T-helper 2 cell (primary cell): ENCODE measurements around the gene DGAT2.
A peak's percentile ranks its signal among the peaks of the same experiment; 100 is the strongest.
"Not testable (repeated sequence)": the region's sequence is repeated elsewhere in the genome, so short reads cannot be mapped to it uniquely, and the experiment has no call there.

Experiments used
- DNase-seq, 5 experiments: peaks; one replicate each; pipeline versions ENCODE4 v3.0.0 to v3.0.0-alpha.2; 2012 to 2022
- total RNA-seq, 2 donors: gene quantifications; one replicate each; lab custom pipeline; 2026; lab: John Stamatoyannopoulos, UW

Gene DGAT2, protein sequence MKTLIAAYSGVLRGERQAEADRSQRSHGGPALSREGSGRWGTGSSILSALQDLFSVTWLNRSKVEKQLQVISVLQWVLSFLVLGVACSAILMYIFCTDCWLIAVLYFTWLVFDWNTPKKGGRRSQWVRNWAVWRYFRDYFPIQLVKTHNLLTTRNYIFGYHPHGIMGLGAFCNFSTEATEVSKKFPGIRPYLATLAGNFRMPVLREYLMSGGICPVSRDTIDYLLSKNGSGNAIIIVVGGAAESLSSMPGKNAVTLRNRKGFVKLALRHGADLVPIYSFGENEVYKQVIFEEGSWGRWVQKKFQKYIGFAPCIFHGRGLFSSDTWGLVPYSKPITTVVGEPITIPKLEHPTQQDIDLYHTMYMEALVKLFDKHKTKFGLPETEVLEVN
- total RNA-seq: 0 to 0.20 reads per million in 2 donors

DNA sequence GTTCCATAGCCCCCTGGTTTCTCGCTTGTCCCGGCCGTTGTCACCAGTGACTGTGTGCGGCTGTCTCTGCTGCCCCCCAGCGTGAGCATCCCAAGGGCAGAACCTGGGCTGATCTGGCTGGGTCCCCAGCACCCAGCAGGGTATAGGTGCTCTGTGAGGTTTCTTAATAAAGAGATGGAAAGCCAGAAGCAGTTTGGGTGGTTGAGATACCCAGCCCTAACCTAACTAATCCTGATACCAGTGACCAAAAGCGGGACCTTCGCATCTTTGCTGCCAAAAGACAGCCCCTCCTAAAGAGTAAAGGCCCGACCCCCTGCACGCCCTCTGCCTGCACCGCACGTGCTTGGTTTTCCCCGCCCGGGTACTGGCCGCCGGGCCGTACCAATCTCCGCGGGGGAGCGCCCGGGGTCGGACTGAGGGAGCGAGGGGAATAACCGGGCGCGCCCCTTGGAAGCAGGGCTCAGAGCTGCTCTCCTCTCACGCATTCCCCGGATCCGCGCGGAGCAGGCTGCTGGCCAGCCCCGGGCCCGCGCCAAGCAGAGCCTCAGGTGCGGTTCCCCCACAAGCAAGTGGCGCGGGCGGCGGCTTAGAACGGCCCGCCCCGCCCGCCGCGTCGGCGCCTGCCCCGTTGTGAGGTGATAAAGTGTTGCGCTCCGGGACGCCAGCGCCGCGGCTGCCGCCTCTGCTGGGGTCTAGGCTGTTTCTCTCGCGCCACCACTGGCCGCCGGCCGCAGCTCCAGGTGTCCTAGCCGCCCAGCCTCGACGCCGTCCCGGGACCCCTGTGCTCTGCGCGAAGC is at the start of gene DGAT2:
TSS of gene DGAT2 (plus strand) at position 667 of the 797 bp plus-strand sequence. CDS start 214 bp downstream, outside the sequence.
- DNase-seq: peak; percentile 46 to 83 (median 54)

DNA sequence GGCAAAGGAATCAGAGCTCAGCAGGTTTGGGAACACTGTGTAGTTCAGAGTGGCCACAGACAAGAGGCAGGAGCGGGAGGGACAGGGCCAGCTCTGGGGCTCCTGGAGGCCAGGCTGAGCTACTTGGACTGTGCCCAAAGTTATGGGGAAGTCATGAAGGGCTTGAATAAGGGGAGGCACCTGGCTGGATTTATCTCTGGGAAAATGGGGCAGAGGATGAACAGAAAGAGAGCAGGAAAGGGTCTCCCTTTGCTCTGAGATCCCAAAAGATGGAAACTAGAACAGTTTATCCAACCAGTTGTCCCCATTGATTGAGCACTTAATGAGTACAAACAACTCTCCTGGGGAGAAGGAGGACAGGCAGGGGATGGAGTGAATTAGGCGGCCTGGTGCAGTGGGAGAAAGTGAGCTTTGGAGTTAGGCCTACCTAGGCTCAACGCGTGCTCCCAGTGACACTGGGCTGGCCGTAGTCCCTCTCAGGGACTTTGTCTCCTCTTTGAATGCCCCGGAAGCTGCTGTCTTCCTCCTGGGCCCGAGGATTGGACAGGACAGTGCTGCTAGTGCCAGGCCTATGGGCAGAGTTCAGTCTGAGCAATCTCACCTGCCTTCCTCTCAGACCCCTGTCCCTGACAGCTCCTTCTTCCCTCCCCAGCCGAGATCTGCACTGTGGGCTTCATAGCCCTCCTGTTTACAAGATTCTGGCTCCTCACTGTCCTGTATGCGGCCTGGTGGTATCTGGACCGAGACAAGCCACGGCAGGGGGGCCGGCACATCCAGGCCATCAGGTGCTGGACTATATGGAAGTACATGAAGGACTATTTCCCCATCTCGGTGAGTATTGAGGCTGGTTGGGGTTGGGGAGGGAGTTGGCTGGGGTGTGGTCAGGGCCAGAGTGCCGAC is 49.0 kb upstream of the DGAT2 start:
- no peak for DNase-seq

DNA sequence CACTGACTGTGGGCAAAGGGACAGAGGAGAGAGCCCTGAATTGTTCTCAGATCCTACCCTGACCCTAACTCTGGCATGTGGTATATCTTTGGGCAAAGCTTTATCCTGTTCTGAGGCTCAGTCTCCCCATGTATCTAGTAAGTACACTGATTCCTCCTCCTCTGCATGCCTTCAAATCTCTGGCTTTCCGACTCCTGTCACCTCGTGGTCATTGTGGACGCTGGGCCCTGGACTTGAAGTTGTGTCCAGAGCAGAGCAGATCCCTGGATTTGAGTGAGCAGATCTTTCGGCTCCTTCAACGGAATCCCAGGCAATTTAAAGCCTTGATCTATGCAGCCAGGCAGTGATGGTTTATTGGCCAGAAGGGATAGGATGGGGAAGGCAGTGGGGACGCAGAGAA is 47.9 kb upstream of the DGAT2 start:
- no peak for DNase-seq

DNA sequence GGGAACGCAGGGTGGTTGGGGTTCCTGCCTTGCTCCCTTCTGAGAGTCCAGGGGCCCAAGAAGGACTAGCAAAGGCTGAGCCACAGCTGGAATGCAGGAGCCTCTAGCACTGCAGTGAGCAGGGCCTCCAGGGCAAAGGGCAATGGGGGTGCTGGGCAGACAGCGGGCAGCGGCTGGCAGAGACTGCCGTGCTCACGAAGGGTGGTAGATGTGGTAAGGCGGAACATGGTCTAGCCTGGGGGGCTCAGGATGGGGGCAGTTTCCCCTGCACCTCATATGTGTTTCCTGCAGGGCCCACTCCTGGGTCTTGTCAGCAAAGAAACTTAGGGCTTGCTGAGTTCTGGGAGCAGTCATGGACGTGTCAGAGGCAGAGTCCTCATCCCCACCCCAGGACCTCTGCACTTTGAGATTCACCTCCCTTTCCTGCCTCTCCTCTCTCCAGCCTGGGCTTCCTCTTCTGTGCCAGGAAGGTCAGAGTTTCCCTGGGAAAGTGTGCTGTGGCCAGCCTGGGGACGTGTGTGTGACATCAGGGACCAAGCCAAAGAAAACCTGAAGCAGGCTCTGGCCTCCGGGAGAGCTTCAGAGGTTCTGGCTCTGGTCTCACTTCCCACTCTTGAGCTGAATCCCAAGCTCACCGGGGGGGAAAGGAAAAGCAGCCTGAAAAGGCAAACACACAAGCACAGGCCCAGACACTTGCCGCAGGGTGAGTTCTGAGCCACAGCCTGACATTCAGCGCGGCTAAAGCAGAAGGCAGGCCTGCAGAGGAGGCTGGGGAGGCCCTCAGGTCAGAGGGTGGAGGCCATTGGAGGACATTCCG is 46.5 kb upstream of the DGAT2 start:
- DNase-seq: no peak

DNA sequence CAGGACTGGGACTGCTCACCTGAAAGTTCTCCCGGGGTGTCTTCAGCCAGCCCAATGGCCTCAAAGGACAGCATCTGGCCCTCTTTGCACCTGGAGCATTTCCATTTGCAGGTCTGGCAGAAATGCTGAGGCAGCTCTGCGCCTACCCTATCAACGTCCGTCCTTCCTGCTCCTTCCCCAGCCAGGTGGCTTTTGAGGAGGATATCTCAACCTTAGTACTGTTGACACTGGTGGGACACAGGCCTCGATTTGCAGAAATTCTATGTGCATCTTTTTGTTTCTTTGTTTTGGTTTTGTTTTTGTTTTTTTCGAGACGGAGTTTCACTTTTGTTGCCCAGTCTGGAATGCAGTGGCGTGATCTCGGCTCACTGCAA is 45.9 kb upstream of the DGAT2 start:
- no peak for DNase-seq

DNA sequence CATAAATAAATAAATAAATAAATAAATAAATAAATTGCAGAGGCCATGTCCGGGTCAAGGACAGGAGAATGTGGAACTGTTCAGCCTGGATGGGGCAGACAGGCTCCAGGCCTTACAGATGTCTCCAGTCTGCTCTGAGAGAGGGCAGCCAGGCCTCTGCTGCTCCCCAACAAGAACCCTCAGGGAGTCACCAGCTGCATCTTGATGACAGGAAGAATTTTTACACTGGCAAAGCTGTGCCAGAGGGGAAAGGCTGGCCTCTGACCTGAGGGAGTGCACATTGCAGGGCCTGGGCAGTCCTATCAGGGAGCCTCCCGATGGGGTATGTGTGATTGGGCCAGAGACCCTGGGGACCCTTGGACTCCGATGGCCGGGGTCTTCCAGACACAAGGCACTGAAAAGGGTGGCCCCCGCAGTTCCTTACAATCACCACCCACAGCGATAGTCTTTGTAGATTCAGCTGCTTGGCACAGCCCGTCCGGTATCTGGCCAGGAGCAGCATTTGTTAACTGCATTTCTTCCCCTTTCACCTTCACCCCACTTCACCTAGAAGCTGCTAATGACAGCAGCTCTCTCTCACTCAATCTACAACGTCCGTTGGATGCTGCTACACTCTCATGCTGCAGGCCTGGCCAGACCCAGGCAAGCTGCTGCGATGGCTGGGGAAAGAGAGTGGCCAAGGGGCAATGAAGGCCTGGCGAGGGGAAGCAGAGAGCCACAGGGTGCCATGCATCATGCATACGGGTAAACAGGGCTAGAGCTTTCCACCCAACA is 42.8 kb upstream of the DGAT2 start:
- DNase-seq: no peak

DNA sequence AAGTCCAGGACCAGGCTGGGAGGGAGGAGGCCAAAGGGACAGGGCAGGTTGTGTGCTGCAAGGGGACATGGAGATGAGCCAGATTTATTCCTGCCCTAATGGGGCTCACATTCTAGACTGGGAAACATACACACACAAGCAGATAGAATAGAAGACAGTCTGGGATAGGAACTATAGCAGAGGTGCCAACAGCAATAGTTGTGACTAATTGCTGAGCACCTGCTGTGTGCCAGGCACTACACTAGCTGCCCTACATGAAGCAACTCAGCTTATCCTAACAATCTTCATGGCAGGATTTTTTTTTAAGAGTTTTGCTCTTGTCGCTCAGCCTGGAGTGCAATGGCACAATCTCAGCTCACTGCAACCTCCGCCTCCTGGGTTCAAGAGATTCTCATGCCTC is 39.6 kb upstream of the DGAT2 start:
- no peak for DNase-seq

DNA sequence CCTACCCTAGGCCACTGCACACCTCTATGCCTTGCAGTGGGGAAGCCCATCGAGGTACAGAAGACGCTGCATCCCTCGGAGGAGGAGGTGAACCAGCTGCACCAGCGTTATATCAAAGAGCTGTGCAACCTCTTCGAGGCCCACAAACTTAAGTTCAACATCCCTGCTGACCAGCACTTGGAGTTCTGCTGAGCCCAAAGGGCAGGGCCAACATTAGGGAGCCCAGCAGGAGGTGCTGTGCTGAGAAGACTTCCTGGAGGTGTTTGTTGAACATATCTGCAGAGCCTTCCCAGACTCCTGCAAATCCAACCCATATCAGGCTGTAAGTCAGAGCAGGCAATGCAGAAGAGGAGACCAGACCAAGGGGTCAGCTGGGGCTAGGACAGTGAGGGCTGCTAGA is 37.5 kb upstream of the DGAT2 start:
- DNase-seq: no peak

DNA sequence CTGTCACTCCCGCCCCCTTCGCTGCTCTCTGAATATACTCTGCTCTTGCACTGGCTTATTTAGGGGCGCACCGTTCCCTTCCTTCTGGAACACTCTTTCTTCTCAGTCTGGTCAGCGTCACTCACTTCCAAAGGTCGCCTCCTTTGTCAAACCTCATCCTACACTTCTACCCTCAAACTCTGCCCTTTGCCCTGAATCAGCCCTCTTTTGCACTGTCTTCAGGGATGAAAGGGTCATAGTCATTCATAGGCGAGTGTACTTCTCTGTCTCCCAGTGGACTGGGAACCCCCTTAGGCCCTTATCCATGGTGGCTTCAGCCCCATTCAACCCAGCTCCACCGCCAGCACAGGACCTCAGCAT is 35.5 kb upstream of the DGAT2 start:
- no peak for DNase-seq

DNA sequence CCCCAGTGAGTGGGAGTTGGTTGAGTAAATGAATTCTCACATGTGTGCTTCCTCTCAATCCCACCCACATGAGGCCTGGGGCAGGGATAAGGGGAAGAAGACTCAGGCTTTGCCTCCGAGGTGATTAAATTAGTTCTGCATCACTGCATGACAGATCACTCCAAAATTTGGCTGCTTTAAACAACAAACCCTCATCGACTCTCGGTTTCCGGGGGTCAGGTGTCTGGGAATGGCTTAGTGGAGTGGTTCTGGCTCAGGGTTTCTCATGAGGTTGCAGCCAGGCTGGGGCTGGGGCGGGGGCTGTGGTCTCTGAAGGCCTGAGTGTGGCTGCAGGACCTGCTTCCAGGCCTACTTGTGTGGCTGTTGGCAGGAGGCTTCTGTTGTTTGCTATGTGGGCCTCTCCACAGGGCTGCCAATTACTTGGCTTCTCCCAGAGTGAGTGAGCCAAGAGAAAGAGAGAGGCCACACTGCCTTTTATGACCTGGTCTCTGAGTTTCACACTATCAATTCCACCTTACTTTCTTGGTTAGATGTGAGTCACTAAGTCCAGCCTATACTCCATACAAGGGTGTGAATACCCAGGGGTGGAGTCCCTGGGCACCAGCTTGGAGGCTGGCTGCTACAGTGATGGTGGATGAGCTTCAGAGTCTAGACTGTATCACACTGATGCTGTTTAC is 35.0 kb upstream of the DGAT2 start:
- no peak for DNase-seq

DNA sequence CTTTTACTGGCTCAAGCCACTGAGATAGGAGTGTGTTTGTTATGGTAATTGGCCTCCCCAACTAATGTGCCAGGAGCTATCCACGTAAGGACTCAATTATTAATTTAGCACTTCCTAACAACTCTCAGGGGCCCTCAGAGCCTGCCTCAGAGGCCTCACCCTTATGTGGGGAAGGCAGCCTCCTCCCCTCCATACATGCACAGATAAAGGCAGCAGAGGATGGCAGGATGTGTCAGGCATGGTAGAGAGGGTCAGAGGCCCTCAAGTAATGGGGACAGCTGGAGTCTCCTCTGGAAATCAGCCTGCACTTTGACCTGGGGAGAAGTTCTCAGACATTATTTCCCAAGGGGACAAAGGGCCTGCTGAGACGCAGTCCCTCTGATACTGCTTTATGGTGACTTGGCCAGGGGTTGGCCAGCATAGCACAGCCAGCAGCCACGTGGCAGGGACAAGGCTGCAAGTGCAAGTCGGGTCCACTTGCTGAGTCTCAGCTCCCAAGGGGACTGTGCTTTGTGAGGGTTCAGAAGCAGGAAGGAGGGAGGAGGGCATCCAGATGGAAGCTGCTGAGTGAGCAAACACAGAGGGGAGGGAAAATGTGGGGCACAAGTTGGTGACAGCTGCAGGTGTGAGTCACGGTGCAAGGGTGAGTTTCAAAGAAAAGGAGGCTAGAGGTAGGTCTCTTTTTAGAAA is 33.9 kb upstream of the DGAT2 start:
- DNase-seq: no peak

DNA sequence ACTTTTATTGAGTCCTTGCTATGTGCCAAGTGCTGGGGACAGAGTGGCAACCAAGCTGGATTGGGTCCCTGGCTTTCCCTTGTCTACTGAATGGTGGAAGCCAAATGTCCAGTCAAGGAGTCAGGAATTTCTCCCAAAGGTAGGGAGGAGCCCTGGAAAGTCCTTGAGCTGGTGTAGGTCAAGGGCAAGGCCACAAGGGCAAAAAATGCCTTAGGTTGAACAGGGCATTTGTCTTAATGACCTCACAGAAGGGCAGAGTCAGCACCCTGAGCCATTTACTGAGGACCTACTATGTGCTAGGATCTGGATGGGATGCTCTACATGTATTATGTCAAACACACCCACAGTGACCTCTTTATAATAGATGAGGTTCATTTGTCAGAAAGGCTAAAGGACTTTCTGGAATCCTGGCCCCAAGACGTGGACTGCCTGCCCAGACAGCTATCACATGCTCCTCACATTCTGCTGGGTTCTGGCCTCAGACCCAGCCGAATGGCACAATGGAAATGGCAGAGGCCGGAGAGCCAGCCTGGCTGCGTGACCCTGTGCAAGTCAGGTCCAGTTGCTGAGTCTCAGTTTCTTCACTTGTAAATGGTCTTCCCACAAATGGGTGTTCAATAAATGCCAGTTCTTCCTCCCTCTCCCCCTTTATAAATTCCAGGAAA is 33.3 kb upstream of the DGAT2 start:
- no peak for DNase-seq

DNA sequence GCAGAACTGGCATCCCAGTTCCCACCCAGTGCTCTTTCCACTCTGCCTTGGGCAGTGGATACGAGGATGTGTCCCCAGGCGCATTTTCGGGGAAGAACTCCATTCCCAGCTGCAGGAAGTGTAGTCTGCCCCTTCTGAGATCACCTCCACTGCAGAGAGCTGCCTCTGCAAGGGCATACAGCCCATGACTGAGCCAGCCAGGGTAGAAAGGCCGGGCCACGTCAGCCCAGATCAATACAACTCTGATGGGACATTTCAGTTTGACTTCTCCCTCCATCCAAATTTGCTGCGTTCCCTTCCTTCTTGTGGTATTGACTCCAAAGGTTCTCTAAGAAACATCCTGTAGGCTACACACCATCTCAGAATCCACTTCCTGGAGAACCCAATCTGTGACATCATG is 31.3 kb upstream of the DGAT2 start:
- no peak for DNase-seq

DNA sequence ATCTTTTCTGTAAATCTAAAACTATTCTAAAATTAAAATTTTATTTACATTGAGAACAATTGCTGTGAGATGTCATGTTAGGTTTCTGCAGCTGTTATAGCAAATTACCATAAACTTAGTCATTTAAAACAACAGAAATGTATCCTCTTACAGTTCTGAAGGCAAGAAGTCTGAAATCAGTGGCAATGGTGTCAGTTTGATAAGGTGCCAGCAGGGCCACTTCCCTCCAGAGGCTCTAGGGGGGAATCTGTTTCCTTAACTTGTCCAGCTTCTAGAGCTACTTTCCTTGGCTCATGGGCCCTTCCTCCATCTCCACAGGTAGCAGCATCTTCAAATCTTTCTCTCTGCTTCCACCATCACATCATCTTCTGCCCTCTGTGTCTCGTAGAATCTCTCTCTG is 27.9 kb upstream of the DGAT2 start:
- no peak for DNase-seq

DNA sequence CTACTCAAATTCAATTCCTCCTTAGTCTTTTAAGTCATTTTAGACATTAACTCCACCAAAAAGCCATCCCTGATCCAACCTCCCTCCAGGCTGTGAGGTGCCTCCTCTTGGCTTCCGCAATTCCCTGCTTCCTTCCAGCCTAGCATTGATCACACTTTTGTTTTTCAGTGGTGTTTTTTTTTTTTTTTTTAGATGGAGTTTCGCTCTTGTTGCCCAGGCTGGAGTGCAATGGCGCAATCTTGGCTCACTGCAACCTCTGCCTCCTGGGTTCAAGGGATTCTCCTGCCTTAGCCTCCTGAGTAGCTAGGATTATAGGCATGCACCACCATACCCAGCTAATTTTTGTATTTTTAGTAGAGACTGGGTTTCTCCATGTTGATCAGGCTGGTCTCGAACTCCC is 25.4 kb upstream of the DGAT2 start:
- not testable (repeated sequence) for DNase-seq

DNA sequence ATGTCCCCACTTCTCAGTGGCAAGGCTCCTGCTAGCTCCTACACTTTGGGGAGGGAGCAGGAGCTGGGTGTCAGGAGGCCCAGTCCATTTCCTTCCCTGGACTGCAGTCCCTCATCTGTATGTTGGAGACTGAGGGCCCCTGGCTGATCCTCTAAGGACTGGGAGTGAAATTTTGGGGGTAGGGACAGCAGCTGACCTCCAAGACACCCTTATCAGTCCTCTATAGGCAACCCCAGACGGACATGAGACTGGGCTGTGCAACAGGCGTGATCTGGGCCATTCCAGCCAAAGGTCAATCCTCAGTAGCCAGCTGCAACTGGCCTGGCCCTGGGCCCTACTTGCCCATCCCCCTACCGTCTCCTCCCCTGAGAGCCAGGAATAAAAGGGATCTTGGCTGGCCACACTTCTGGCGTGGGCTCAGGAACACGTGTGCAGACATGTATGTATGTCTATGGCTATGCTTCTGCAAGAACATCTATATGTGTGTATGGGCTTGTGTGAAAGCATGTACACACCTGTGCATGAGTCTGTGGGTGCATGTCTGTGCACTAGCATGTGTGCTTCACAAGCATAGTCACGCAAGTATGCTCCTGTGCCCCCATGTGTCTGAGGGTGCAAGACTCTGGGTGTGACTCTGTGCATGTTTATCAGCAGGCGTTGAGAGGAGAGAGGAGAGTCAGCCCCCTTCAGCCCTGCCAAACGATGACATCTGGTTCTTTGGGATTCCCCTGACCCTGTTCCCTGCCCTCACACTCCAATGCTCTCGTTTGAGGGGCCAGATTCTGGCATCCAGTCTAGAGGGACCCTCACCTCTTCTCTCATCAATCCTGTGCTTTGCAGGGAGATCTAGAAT is 24.6 kb upstream of the DGAT2 start:
- no peak for DNase-seq

DNA sequence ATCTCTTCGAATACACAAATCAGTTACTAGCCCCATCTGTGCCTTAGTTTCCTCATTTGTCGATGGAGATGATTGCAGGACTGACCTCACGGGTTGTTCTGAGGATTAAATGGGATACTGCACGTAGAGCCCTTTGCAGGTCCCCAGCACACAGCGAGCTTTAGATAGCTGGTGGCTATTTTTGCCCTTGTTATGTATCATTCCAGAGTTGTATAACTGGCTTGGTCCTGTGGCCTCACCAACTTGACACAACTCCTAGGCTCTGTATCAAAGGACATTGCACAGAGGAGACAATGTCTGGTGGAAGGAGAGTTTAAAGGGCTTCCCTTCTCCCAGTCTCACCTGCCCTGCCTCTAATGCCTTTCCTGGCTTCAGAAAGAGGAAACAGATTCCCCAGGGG is 22.8 kb upstream of the DGAT2 start:
- DNase-seq: no peak

DNA sequence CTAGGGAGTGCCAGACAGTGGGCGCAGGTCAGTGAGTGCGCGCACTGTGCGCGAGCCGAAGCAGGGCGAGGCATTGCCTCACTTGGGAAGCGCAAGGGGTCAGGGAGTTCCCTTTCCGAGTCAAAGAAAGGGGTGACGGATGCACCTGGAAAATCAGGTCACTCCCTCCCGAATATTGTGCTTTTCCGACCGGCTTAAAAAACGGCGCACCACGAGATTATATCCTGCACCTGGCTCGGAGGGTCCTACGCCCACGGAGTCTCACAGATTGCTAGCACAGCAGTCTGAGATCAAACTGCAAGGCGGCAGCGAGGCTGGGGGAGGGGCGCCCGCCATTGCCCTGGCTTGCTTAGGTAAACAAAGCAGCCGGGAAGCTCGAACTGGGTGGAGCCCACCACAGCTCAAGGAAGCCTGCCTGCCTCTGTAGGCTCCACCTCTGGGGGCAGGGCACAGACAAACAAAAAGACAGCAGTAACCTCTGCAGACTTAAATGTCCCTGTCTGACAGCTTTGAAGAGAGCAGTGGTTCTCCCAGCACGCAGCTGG is 19.8 kb upstream of the DGAT2 start:
- not testable (repeated sequence) for DNase-seq
